ENCODE measurements around the gene GNG4.

DNA sequence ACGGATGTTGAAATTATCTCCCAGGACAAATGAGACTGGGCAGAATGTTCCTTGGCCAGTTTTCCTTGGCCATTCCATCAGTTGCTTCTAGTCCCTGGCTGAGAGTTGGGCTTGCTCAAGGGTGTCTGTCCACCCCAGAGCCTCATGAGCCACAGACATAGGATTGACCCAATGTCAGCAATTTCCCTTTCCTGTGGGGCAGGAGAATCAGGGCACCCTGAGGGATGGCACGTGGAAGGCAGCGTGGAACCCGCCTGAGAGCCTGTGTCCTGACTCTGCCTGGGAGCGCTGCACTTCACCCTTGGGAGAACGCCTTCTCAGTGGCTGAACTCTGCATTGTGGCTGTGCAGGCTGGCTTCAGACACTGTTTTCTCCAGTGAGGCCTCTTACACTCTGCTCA lies 74.0 kb downstream of the GNG4 start:
- TF ChIP-seq CTCF (IDR thresholded peaks at IDR 0.05) (no peak), EZH2 (IDR thresholded peaks at IDR 0.05; ENCODE audit: borderline replicate concordance, insufficient read depth, low read depth, low read length, poor library complexity, severe bottlenecking) (no peak)

All from B cell (primary cell).